WTC11 (cell line): ENCODE results near the gene SHF.

Experiments used
- CTCF ChIP-seq: fragments of 200-600 bp; IDR thresholded peaks from 2 replicates; pipeline ENCODE4 v1.8.0; 2022; ENCODE audit warnings: antibody characterized with exemption
- KAT7 ChIP-seq: sonication (generic); formaldehyde crosslinking; IDR thresholded peaks from 2 replicates; pipeline ENCODE4 v1.8.1; 2023; ENCODE audit warnings: missing genetic modification reagents, mild to moderate bottlenecking, borderline replicate concordance
- SMAD3 ChIP-seq: sonication (generic); formaldehyde crosslinking; IDR thresholded peaks from 2 replicates; pipeline ENCODE4 v1.8.0; 2022; ENCODE audit warnings: missing genetic modification reagents, mild to moderate bottlenecking, borderline replicate concordance
- TEAD4 ChIP-seq: sonication (generic); formaldehyde crosslinking; IDR thresholded peaks from 2 replicates; pipeline ENCODE4 v1.8.0; 2022; ENCODE audit warnings: mild to moderate bottlenecking, missing genetic modification reagents
- ZBTB43 ChIP-seq: sonication (generic); formaldehyde crosslinking; IDR thresholded peaks from 2 replicates; pipeline ENCODE4 v1.8.1; 2023; ENCODE audit warnings: mild to moderate bottlenecking, missing genetic modification reagents
- ZNF263 ChIP-seq: sonication (generic); formaldehyde crosslinking; IDR thresholded peaks from 2 replicates; pipeline ENCODE4 v1.8.1; 2022; ENCODE audit warnings: low read depth, mild to moderate bottlenecking, moderate library complexity, missing genetic modification reagents

GRCh38 chr15:45234562-45235235 lies 46.9 kb upstream of the SHF start:
- TF ChIP-seq ZNF263 (no peak), CTCF (no peak), KAT7 (CRISPR knock-in tag) (no peak), SMAD3 (no peak), TEAD4 (CRISPR knock-in tag) (no peak), ZBTB43 (CRISPR knock-in tag) (no peak)
